ENCODE measurements around the gene COG1. TPM values are rescaled to one million over a fixed set of nuclear protein-coding genes. Genes with fewer than 3 reads are reported as not detected.
A peak's percentile ranks its signal among the peaks of the same experiment; 100 is the strongest.

The COG1 gene
- total RNA-seq, 4 donors from 2014 or later: 17.0 to 40.5 (median 23.7) TPM

DNA sequence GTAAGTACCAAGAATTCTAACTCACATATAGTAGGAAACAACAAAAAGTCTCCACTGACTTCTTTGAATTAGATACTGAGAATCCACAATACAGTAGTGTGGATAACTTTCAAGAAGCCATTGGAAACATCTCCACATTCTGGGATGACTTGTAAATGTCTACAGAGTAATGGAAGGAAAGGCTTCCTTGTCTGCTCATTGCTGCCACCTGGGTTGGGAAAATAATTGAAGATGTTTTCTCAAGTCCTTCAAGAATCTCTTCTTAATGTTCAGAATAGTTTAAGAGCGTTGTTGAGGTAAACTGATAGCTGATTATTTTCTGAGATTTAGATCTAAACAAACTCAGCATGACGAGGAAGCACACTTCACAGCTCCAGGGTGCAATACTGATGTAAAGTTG, 54.9 kb downstream of the COG1 start:
- DNase-seq (ENCODE audit: low spot score) (no peak), ATAC-seq (ENCODE audit: low FRiP score) (no peak)
- TF ChIP-seq, protein P1, sequence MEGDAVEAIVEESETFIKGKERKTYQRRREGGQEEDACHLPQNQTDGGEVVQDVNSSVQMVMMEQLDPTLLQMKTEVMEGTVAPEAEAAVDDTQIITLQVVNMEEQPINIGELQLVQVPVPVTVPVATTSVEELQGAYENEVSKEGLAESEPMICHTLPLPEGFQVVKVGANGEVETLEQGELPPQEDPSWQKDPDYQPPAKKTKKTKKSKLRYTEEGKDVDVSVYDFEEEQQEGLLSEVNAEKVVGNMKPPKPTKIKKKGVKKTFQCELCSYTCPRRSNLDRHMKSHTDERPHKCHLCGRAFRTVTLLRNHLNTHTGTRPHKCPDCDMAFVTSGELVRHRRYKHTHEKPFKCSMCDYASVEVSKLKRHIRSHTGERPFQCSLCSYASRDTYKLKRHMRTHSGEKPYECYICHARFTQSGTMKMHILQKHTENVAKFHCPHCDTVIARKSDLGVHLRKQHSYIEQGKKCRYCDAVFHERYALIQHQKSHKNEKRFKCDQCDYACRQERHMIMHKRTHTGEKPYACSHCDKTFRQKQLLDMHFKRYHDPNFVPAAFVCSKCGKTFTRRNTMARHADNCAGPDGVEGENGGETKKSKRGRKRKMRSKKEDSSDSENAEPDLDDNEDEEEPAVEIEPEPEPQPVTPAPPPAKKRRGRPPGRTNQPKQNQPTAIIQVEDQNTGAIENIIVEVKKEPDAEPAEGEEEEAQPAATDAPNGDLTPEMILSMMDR (IDR thresholded peaks at IDR 0.05): no peak

DNA sequence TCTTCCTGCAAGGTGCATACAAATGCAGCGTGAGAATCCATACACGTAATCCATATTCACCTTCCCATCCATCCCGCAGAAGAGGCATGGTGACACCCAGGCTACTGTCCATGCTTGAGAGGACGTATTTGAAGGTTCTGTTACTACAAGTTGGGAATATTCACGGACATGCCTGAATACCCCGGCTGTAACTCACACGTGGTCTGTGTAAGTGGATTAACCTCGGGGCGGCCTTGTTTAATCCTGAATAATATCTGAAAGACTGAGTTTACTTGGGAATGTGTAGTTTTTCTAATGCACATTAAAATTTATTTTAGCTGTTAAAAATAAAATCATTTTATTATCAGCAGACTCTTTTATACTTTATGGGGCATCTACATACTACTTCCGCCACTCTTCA, 55.7 kb downstream of the COG1 start:
- DNase-seq (ENCODE audit: low spot score) (no peak), ATAC-seq (ENCODE audit: low FRiP score) (no peak)
- TF ChIP-seq, protein P1 (IDR thresholded peaks at IDR 0.05): no peak

DNA sequence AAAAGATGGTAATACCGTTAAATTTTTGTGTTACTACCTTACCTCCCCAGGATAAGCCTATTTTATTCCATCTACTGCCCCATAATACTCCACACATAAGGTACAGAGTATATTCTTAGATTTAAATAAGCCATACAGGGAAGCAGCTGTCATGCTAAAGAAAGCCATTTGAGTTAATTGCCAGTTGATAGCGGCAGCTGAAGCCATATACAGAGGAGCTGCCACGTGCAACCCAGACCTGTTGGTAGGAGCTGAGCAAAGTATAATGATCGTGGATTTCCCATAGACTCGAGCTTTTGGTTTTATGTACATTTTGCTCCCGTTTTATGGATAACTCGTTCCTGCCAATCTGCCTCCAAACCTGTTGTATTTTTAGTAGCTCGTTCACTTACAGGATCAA, 56.8 kb downstream of the COG1 start:
- no peak for DNase-seq (ENCODE audit: low spot score)
- no peak for ATAC-seq (ENCODE audit: low FRiP score)

DNA sequence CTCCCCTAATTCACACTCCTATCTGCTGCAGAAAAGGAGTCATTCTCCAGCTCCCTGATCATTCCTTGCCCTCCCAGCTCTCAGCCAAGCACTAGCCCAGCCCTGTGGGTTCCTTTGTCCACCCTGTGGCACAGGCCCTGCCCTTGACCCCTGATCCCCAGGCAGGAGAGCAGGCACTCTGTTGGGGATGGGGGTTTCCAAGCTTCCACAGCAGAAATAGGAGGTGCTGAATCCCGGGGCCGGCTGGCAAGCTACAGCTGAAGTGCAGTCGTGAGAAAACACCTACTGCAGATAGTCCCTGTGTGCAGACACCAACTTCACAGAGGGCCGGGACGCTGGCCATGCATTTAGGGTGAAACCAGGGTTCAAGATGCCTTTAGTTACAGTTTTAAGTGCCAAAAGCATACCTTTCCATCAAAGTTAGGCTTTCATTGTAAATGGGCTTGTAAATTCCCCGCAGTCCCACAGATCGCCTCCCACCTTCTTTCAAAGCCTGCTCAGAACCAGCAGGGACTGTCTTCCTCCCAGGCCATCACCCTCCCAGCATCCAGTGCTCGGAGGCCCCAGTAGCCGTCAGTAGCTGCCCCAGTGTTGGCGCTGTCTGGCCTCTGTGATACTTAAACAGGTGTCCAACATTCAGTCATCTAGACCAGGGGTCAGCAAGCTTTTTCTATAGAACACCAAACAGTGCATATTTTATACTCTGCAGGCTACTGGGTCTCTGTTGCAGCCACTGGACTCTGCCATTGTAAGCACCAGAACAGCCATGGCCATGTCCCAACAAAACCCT, 58.2 kb downstream of the COG1 start:
- no peak for DNase-seq (ENCODE audit: low spot score)
- TF ChIP-seq, protein P1 (IDR thresholded peaks at IDR 0.05): no peak
- no peak for ATAC-seq (ENCODE audit: low FRiP score)

More for the DNA sequence above, 56.8 kb downstream of the COG1 start:
- TF ChIP-seq, protein P1 (IDR thresholded peaks at IDR 0.05): no peak

DNA sequence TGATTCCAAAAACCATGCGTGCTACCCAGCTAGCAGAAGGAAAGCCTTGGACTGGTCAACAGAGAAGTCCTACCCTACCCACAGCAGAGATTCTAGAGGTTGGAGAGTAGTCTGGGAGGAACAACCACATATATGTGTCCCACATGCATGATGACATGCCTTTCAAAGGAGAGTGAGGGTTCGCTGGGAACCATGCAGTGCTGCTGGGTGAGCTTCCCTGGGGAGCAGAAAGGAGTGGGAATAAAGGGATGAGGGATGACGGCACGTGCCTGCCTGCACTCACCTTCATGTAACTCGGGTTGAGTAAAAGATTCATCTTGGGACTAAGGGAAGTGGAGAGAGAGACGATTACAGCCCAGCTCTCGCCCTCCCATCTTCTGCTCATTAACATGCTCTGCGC, 59.0 kb downstream of the COG1 start:
- ATAC-seq (ENCODE audit: low FRiP score) (no peak), DNase-seq (ENCODE audit: low spot score) (no peak)
- TF ChIP-seq, protein P1 (IDR thresholded peaks at IDR 0.05): no peak

DNA sequence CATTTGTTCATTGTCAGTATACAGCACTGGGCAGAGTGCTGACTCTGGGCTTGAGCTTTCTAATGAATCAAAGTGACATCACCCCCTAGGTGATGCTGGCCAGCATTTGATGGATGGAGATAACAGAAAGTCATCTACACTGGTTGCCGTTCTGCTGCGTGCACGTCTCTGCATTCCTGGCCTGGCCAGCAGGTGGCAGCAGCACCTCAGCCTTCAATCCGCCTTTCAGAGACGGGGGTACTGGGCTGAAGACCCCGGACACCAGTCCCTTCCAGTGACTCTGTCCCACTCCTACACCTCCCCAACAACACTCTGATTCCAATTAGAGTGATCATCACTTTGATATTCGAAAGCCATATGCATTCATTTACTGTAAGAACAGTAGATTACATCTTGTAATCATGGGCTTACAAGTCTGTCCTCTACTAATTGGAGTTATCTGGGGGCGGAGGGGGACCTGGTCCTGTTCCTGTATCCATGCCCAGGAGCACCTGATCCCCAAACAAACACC, 62.9 kb downstream of the COG1 start:
- peak; percentile 50 for ATAC-seq (ENCODE audit: low FRiP score)
- TF ChIP-seq, protein P1 (IDR thresholded peaks at IDR 0.05): peak in 2 of 3 donors; percentile 85 to 93
- DNase-seq (ENCODE audit: low spot score): peak; percentile 40

DNA sequence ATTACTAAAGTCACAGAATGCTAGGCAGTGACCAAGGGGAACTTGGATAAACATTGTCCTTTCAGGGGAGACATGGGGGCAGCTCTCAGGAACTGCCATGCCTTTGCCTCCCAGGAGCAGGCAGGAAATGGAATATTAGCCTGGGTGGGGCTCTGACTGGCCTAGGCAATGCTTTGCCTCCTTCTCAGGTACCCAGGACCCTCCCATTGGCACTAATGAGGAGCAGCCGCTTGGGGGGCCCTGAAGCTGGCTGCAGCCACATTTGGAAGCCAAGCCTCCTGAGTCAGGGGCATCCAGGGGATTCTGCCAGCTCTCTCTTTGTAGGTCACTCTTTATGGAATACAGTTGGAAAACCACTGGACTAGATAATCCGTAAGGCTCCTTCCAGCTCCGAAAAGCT, 63.4 kb downstream of the COG1 start:
- ATAC-seq (ENCODE audit: low FRiP score) (no peak), DNase-seq (ENCODE audit: low spot score) (no peak)
- TF ChIP-seq, protein P1 (IDR thresholded peaks at IDR 0.05): no peak

Measured in omental fat pad (tissue), 4 donors.